Measurements from ENCODE around the gene ANKS1A.

Gene ANKS1A

DNA sequence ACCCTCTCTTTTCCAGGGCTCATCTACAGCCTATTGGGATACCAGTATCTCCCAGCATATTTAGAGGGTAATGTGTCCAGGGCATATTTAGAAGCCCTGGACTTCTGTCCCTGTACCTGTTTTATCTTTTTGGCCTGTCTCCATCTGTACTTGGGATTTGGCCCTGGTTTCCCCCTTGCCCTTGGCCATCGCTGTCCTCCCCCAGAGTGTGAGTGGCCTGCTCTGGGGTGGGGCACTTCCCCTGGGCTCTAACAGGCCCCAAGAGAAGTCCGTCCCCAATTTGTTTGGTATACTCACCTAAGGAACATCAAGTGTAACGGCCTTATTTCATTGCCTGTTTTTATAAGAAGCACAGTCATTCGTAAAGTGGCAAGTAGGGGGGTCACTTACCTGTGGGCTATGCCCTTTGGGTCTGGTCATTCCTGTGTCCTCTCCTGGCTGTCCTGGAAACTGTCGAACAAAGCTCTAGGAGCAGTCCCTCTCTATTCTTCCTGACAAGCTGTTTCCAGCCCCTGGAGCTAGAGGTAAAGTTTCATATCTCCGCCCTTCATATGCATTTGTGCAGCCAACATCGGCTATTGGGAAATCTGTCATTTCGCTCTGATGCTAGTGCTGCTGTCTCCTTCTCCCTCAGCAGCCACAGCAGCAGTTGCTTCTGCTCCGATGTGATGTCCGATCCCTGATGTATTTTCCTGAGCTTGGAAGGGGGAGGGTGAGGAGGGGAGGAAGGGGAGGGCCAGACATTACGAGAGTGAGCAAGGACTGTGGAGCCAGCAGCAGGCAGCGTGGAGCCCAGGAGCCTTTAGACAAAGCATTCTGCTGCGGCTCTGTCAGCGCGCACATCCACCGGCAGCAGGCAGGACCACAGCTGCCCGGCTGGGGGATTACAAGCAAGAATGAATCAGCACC lies 168.6 kb downstream of the ANKS1A start:
- no peak for DNase-seq

DNA sequence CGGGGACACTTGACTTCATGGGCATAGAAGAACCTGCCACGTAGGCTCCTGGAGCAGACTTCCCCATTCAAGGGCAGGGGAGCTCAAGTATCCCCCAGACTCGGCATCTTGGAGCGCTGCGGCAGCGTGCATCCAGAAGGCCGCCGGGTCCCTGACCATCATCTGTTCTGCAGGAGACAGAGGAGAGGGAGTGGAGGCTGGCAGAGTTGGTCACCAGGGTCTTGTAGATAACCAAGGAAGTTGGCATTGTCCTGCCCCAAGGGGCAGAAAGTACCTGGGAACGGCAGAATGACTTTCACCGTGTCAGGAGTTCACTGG lies 169.3 kb downstream of the ANKS1A start:
- DNase-seq = no peak

DNA sequence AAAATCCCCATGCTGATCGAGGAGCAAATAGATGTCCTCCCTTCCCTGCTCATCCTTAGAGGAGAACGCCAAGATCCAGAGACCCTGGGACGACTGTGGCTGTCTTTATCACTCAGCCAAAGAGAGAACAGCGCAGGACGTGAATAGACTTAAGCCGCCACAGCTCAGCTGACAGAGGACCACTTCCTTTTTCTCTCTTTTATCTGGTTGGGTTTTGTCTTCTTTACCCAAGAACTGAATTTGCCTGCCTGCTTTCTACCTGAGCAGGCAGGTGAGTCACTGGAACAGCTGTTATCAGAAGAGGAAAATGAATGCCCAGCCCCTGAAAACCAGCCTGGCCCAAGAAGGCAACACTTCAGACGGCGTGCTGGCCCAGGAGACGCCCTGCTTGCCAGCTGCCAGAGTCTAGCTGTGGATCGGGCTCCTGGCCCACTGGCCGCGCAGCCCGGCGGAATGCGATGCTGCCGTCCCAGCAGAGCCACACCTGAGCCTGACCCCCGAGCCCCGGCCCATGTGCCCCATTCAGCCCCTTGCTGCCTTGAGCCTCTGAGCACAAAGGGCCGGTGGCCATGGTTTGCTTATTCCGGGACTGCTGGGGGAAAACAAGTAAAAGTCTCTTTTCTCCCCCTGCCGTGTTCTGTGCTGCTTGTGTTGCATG lies 169.9 kb downstream of the ANKS1A start:
- no peak for DNase-seq

DNA sequence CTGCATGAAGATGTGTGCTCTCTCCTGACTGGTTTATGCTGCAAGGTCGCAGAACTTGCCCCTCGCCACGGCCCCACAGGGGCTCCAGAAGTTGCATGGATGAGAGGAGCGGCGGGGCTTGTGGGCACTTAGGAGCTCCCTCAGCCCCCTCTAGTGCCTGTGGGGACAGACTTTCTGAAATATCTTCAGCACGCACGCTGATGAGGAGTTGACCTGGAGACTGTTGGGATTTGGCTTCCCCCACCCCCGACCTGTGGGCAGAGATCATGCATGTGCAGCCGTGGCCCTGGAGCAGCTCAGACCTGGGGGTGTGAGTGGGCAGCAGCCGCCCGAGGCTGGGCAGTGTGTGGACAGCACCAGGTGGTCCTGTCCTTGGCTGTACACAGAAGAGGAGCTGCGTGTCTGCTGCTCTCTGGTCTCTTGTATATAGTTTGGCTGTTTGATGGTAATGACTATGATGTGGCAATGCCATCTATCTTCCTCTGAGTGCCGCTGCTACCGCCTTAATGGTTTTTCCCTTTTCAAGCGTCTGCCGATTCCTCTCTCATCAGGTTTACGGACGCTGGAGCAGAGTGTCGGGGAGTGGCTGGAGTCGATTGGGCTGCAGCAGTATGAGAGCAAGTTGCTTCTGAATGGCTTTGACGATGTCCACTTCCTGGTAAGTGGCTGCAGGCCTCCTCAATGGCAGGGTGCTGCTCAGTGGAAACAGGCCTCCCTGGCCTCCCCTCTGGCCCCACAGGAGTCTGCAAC lies 170.7 kb downstream of the ANKS1A start:
- no peak for DNase-seq

GRCh38 chr6:35061102-35061615 lies 172.1 kb downstream of the ANKS1A start:
- DNase-seq = no peak

DNA sequence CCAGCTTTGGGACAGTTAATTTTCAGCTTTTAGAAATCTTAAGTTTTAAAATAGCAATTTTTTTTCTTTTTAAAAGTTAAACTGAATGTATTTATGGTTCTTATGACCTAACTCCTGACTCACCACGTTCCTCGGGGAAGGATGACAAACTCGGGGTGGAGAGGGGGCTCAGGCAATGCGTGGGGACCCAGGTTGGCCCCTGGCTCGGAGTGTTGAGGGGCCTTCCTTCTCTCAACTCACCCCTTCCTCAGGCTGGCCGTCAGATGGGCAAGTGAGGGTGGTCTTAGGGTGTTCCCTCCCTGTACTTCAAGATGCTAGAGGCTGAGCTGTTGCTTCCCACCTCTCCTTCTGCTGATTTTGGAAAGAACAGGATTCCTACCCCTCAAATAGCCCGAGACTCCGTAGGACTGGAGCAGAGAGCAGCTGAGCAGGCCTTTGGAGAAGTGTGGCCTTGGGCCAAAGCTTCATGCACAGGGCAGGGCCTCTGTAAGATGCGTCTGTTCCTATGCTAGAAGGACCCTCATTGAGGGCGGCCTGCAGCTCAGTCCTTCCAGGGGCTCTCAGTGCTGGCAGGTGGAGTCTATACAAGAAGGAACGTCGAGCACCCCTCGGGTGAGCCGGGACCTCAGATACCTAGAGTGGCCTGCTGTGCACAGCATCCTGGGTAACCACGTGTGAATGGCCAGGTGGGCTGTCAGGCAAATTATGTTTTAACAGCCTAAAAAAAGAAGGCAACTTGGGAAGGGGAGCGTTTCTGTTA lies 172.8 kb downstream of the ANKS1A start:
- no peak for DNase-seq

DNA sequence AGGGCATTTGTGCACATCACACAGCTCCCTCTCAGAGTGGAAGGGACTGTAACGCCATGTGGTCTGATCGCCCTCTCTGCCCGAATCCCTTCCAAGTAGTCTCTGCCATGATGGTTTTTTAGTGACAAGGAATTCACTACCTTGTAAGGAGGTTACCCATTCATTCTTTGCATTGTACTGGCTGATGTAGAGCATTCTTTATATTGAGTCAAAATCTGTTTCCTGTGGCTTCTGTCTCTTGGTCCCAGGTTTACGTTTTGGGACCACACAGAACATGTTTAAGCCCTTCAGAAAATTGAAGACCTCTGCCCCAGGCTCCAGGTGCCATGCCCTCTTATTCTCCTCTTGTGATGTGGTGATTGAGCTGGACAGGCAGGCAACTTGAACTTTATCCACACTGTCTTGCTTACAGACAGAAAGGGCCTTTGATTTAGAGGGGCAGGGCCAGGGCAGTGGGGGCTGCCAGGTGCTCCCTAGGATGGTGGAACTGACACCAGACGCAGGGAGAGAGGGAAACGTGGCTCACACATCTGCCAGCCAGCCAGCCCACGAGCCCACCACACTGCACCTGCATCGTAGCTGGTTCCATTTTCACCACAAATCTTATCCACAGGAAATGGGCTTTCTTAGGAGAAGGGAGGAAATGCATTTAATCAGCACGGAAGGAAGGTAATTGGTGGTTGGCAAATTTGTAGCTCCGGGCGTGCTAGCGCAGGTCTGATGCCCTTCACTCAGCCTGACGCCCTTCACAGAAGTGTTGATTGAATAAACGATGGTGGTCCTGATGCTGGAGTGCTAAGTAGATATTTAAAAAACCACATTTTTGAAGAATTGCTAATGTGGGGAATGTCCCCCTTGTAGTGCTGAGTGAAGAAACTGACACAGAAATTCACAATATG lies 173.9 kb downstream of the ANKS1A start:
- no peak for DNase-seq

DNA sequence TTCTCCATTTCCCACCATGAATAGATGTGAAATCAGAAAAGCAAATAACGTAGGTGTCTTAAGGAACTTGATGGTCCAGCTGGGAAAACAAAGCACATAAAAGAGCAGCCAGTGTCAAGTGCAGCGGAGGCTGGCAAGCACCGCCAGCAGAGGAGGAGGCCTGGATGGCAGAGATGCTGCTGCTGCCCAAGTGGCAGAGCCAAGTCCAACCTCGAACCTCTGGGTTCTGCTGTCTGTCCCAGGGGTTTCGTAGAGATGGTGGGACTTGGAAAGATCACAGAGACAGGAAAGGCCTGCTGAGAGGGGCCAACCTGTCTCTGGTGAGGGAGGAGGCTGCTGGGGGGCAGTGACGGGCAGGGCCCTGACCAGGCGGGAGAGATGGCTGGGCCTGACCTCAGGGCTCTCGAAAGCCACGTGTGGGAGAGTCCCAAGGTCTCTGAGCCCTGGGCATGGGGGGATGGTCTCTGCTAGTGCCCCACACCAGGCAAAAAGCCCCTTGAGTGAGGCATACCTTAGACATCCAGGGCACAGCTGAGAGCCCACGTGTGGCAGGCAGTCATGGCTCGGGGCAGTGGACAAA lies 174.7 kb downstream of the ANKS1A start:
- DNase-seq = no peak

- no peak for DNase-seq
Observed at GRCh38 chr6:35064290-35064689, 175.2 kb downstream of the ANKS1A start.

- no peak for DNase-seq
Observed at GRCh38 chr6:35064757-35065440, 175.8 kb downstream of the ANKS1A start.

GRCh38 chr6:35065441-35065800 lies 176.4 kb downstream of the ANKS1A start:
- DNase-seq = no peak

DNA sequence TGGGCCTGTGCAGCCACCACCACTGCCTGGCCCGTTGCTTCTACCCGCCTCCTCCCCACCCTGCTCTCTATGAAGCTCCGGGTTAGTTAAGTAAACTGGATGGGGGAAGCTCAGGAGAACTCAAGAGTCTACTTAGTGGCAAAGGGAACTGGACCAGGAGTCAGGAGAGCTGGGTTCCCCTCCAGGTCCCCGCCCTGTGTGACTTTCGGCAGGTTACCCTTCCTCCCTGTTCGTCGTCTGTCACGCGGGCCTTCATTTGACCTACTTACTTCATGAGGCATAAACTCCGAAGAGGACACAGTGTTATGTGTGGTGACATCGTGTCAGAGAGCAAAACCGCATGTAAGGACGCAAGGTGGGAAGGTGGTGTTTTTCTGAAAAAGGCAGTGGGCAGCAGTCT lies 176.8 kb downstream of the ANKS1A start:
- no peak for DNase-seq

DNA sequence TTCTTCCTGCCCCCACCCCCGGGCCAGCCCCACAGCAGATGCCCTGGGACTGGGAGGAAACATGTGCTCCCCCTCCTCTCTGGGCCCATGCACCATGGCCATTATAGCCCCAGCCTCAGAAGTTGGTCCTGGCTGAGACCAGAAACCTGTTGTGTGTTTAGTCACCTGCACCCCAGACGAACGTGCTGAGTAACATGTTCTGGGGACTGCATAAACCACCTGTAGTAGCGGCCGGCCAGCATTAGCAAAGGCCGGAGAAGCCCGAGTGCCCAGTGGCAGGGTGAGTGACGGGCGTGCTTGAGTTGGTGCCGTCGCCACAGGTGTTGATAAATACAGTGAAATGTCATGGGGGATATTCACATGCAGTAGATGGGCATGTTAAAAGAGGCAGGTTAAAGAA lies 178.2 kb downstream of the ANKS1A start:
- no peak for DNase-seq

- no peak for DNase-seq
Observed at GRCh38 chr6:35068206-35068605, 179.2 kb downstream of the ANKS1A start.

GRCh38 chr6:35068644-35069043 lies 179.6 kb downstream of the ANKS1A start:
- DNase-seq = no peak

- no peak for DNase-seq
Observed at GRCh38 chr6:35069262-35069661, 180.2 kb downstream of the ANKS1A start.

GRCh38 chr6:35070111-35070510 lies 181.1 kb downstream of the ANKS1A start:
- no peak for DNase-seq

GRCh38 chr6:35071347-35071994 lies 182.4 kb downstream of the ANKS1A start:
- no peak for DNase-seq

GRCh38 chr6:35072051-35072697 lies 183.1 kb downstream of the ANKS1A start:
- DNase-seq = no peak

GRCh38 chr6:35072698-35073055 lies 183.6 kb downstream of the ANKS1A start:
- no peak for DNase-seq

Measured in NCI-H446 (cell line).